Measurements from ENCODE around the gene SPAG16. TPM values are rescaled to one million over a fixed set of nuclear protein-coding genes. Genes with fewer than 3 reads are reported as not detected.

Gene SPAG16
- total RNA-seq, 1 experiment from 2014 or later, result 30.0 TPM

DNA sequence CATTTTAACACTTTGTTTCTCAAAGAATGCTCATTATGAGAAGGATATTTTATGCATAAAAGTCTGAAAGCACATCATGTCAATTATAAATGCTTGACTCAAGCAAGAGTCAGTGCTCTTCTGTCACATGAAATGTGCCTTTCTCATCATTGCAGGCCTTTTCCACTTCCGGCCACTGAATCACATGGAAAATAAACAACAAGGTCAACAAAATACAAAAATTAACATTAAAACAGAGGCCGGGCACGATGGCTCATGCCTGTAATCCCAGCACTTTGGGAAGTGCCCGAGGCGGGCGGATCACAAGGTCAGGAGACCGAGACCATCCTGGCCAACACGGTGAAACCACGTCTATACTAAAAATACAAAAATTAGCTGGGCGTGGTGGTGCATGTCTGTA is 480.6 kb downstream of the SPAG16 start:
- H3K27ac ChIP-seq, result no peak overlapping the region
- H3K27me3 ChIP-seq (ENCODE audit: insufficient read depth, low read depth), result no peaks in the 10 kb centered on the region
- no peaks in the 10 kb centered on the region for H3K9me3 ChIP-seq (ENCODE audit: insufficient read depth, low read depth)
- H4K20me1 ChIP-seq (ENCODE audit: insufficient read depth), result no peaks in the 10 kb centered on the region
- no peaks in the 10 kb centered on the region for H3K36me3 ChIP-seq (ENCODE audit: low read depth)
- intact Hi-C loops (cut with micrococcal nuclease; ENCODE audit: unreplicated experiment), result no loop called here
- TF ChIP-seq, protein P1, sequence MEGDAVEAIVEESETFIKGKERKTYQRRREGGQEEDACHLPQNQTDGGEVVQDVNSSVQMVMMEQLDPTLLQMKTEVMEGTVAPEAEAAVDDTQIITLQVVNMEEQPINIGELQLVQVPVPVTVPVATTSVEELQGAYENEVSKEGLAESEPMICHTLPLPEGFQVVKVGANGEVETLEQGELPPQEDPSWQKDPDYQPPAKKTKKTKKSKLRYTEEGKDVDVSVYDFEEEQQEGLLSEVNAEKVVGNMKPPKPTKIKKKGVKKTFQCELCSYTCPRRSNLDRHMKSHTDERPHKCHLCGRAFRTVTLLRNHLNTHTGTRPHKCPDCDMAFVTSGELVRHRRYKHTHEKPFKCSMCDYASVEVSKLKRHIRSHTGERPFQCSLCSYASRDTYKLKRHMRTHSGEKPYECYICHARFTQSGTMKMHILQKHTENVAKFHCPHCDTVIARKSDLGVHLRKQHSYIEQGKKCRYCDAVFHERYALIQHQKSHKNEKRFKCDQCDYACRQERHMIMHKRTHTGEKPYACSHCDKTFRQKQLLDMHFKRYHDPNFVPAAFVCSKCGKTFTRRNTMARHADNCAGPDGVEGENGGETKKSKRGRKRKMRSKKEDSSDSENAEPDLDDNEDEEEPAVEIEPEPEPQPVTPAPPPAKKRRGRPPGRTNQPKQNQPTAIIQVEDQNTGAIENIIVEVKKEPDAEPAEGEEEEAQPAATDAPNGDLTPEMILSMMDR (conservative IDR thresholded peaks at IDR 0.05), result no peak
- TF ChIP-seq EZH2 (IDR thresholded peaks at IDR 0.05; ENCODE audit: low read depth), result no peak
- no peaks in the 10 kb centered on the region for H3K79me2 ChIP-seq (ENCODE audit: low read depth)
- CTCF ChIA-PET, result no interaction called here
- no peaks in the 10 kb centered on the region for H3K4me1 ChIP-seq (replicated peaks; ENCODE audit: insufficient read depth)
- no peaks in the 10 kb centered on the region for H3K9me2 ChIP-seq (ENCODE audit: insufficient read depth)
- H3K4me2 ChIP-seq, result no peak overlapping the region
- POLR2A ChIA-PET (ENCODE audit: unreplicated experiment), result no interaction called here
- DNase-seq, result no peak
- H3F3A ChIP-seq (ENCODE audit: insufficient read depth, low read depth), result no peaks in the 10 kb centered on the region
- H3K4me3 ChIP-seq, result no peak overlapping the region
- no TSS peak for BruUV-seq (replicated peaks)
- H2AFZ ChIP-seq, result no peak overlapping the region

DNA sequence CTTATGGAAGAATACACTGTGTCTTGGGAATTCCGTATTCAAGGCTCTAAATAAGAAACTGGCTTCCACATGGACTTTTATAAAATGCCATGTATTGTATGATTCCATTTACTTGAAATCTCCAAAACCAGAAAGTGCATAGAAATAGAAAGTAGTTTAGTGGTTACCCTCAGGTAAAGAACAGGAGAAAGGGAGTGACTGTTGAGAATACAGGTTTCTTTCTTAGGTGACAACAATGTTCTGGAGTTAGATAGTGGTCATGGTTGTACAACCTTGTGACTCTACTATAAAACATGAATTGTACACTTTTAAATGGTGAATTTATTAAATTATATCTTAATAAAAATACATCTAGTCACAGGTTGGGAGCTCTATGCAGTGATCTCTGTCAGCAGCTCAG is 481.8 kb downstream of the SPAG16 start:
- Histone ChIP-seq H3K27ac (no peak overlapping the region), H3K4me2 (no peak overlapping the region), H3K4me3 (no peak overlapping the region), H3F3A (ENCODE audit: insufficient read depth, low read depth) (no peaks in the 10 kb centered on the region), H4K20me1 (ENCODE audit: insufficient read depth) (no peaks in the 10 kb centered on the region), H3K4me1 (replicated peaks; ENCODE audit: insufficient read depth) (no peaks in the 10 kb centered on the region), H3K36me3 (ENCODE audit: low read depth) (no peaks in the 10 kb centered on the region), H3K9me2 (ENCODE audit: insufficient read depth) (no peaks in the 10 kb centered on the region), H3K9me3 (ENCODE audit: insufficient read depth, low read depth) (no peaks in the 10 kb centered on the region), H2AFZ (no peak overlapping the region), H3K79me2 (ENCODE audit: low read depth) (no peaks in the 10 kb centered on the region), H3K27me3 (ENCODE audit: insufficient read depth, low read depth) (no peaks in the 10 kb centered on the region)
- no peak for TF ChIP-seq EZH2 (IDR thresholded peaks at IDR 0.05; ENCODE audit: low read depth)
- TF ChIP-seq, protein P1 (conservative IDR thresholded peaks at IDR 0.05), result no peak
- BruUV-seq (replicated peaks), result no TSS peak
- CTCF ChIA-PET, result no interaction called here
- POLR2A ChIA-PET (ENCODE audit: unreplicated experiment), result no interaction called here
- intact Hi-C loops (cut with micrococcal nuclease; ENCODE audit: unreplicated experiment), result no loop called here
- DNase-seq, result no peak

DNA sequence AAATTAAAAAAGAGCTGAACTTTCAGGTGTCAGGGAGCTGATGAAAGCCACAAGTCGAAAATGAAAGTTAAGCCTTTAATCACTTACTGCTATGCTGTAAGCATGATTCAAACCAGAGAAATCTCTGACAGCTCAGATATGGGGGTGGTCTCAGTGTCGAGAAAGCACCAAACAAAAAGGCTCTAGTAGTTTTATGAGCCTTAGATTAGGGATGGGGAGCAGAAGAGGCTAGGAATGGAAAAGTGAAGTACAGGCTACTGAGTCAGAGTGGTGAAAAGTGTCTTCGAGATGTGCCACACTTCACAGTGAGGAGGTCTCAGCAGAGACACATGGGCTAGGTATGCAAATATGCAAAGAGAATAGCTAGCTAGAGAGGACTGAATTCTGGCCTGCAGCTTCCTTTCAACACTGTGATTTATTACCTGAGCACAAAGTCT is 482.2 kb downstream of the SPAG16 start:
- Histone ChIP-seq H3K9me2 (ENCODE audit: insufficient read depth) (no peaks in the 10 kb centered on the region), H3K4me3 (no peak overlapping the region), H2AFZ (0 out of 2 replicates have a peak overlapping the region, but pooled peaks have one; percentile 12), H3K36me3 (ENCODE audit: low read depth) (no peaks in the 10 kb centered on the region), H3F3A (ENCODE audit: insufficient read depth, low read depth) (no peaks in the 10 kb centered on the region), H3K27me3 (ENCODE audit: insufficient read depth, low read depth) (no peaks in the 10 kb centered on the region), H3K27ac (no peak overlapping the region), H3K4me2 (peak overlapping the region; percentile 26; the same call in 1 of the 2 replicates), H3K9me3 (ENCODE audit: insufficient read depth, low read depth) (no peaks in the 10 kb centered on the region), H4K20me1 (ENCODE audit: insufficient read depth) (no peaks in the 10 kb centered on the region), H3K4me1 (replicated peaks; ENCODE audit: insufficient read depth) (no peaks in the 10 kb centered on the region), H3K79me2 (ENCODE audit: low read depth) (no peaks in the 10 kb centered on the region)
- ChIA-PET POLR2A (ENCODE audit: unreplicated experiment) (no interaction called here), CTCF (no interaction called here)
- intact Hi-C loops (cut with micrococcal nuclease; ENCODE audit: unreplicated experiment), result no loop called here
- DNase-seq, result no peak
- no TSS peak for BruUV-seq (replicated peaks)
- TF ChIP-seq, protein P1 (conservative IDR thresholded peaks at IDR 0.05), result no peak
- no peak for TF ChIP-seq EZH2 (IDR thresholded peaks at IDR 0.05; ENCODE audit: low read depth)

Data from PC-9 (cell line).